HK-2 (cell line): ENCODE results near the gene SAMD4A.

Experiments
- DNase-seq: peaks from one replicate; pipeline ENCODE4 v3.0.0-alpha.2; 2018; ENCODE audit not compliant: unreplicated experiment

SAMD4A gene

DNA sequence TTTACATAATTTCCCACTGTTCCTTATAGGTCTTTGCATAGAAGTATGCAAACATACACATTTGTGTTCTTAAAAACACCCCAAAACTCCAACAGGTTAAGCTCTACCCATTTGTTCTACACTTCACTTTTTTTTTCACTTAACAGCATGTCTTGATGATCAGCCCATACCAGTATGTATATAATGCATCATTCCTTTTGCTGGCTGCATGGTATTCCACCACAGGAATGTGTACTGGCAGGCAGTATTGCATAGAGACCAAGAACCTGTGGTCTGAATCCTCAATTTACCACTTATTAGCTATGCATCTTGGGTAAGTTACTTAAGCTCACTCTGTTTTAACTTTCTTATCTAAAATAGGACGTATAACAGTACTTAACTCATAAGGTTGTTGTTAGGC is 65.5 kb downstream of the SAMD4A start:
- no peak for DNase-seq

DNA sequence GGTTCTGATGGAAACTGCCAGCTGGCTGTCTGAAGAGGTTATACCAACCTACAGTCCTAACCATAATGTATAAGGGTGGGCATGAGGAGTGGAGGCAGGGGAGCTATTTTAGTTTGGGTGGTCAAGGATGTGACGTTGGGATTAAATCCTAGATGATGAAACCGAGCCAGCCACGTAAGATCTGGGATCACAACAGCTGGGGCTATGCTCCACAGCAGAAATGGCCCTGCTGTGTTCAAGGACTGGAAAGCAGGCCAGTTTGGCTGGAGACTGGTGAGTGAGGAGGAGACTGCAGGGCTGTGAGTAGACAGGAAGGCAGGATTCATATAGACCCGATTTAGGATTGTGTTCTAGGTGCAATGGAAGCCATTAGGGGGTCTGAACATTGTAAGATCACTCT is 66.1 kb downstream of the SAMD4A start:
- no peak for DNase-seq

DNA sequence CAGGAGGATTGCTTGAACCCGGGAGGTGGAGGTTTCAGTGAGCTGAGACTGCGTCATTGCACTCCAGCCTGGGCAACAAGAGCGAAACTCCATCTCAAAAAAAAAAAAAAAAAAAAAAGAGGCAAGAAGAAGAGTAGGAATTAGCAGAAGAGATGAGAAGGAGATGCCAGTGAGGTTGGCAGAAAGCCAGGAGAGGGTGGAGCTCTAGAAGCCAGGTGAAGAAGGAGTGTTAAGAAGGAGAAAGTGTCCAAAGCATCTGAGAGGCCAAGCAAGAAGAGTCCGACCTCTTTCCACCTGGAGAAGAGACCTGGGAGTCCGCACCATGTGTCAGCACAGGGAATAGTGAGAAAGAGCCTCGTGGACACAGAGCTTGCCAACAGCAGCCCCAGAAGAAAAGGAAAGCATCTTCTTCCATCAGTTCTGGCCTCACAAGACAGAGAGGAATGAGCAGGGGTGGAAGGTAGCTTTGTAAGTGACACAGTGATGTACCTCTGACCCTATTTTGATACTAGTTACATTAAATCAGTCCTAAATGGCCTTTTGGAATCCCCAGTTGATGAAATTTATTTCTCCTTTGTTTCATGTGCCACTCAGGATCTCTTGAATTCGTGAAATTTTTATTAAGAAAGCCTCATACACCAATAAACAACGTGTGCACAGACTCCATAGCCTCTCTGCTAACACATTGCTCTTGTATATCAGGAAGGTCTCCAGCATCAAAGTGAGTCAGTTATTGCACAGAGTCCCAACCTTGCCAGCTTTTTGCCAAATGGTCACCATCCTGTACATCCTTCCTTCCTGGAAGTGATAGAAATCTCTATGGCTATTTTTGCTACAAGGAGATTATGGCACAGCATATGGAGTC is 70.6 kb downstream of the SAMD4A start:
- no peak for DNase-seq

DNA sequence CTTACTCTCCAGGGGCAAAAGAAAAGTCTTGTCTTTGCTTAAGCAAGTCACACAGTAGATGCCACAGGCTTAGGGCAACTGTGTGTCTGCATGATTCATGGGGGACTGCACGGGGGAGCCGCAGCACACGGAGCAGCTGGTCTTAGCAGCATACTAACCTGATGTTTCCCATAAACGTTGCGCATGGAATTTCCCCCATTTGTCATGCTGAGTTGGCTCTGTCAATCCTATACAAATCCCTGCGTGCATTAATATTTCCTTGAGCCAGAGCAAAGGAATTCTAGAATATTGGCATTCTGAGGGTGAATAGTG is 71.2 kb downstream of the SAMD4A start:
- DNase-seq, result no peak

DNA sequence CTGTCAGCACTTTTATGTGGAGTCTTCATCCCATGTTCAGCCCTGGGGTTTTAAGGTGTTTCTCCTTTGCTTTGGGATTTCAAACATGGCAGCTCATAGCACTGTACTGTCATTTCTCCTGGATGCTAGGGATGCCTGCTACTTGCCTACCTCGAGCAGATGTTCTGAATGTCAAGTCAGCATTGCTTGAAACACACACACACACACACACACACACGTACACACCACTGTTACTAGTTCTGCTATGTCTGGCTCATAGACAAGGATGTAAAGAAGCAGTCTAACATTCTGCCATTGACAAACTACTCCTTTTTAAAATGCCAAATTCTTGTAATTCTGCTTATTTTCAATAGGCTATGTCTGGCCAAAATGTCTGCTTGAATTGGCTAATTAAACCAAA is 72.7 kb downstream of the SAMD4A start:
- DNase-seq, result no peak

DNA sequence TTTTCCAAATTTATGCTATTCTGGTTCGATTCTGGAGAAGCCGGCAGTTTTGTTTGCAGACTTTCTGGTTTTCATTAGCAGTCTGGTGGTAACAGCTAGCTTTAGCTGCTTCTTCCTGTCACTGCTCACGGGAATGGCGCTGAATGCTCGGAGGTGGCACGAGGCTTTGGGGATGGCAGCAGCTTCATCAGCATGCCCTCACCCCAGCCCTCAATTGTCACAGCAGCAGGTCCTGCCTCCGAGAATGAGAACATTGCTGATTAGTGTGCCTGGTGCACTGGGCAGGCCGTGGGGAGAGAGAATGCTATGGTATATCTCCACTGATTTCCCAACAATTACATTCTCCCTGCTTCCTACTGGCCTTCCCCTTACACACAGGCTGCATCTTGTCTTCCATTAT is 73.6 kb downstream of the SAMD4A start:
- DNase-seq, result no peak

DNA sequence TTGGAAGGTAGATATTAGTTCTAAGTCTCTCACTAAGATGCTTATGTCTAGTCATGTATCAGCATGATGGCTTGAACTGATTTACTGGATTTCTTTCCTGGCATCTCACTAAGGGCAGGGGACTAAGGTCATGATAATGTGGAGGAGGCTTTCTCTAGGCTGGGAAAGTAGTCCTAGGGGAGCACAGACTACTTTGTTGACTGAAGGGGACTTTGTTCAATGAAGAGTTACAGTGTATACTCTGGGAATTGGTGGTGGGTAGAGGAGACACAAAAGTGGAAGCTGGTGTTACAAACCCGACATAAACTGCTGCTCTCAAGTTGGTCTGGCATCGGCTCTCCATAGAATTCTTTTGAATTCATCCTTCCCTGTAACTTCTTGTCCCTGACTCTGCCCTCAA is 75.2 kb downstream of the SAMD4A start:
- no peak for DNase-seq

DNA sequence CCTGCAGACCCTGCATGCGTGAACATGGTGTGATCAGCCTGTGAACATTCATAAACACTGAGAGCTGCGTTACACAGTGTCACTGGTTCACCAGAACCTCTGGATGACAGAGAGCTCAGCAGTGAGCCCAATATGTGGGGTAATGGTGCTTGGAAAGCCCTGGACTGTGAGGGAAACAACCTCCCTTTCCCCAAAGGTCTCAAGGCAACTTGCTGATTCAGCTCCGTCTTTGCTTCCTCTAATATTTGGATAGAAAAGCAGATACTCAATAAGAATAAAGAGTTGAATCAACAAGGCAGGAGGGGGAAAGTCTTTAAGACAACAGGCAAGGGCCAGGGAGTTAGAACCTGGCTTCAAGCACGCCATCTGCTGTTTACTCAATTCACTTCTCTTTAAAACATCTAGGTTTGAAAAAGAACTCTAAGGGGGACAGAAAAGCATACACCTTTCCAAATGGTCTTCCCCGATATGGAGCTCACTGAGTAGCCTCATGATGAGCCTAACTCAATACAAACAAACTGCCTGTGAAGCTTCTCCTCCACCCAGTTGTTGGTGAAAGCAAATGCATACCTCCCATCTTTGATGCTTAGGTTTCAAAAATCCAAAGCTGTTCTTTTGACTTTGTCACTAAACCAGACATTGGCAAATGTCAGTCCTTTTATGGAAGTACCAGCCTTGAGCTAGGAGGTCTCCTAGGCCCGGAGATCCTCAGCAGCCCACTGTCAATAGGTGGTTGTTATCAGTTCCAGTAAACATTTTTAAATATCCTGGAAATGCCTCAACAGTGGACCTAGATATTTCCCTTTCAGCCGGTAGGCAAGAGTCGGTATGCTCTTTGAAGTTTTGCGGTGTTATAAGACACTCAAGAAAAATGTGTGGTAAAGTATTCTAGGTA is 76.1 kb downstream of the SAMD4A start:
- DNase-seq, result no peak

DNA sequence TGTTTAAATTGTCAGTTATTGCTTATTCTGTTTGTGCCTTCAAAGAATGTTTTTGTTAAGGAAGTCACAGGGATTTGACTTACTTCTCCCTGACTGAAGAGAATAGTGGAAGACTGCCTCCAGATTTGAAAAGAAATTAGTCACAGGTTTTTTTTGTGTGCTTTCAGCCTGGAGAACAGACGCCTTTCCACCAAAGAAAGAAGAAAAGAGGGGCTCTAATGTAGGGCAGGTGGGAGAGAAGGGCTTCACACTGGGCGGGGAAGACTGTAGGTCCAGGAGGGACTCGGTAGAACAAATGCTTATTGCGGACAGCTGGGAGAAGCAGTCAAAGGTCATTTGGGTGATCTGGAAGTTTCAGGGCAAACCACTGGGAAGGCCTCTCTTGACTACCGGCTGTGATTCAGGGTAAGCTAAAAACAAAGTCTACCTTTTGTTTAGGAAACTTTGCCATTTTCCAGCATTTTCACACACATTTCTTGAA is 76.8 kb downstream of the SAMD4A start:
- no peak for DNase-seq

DNA sequence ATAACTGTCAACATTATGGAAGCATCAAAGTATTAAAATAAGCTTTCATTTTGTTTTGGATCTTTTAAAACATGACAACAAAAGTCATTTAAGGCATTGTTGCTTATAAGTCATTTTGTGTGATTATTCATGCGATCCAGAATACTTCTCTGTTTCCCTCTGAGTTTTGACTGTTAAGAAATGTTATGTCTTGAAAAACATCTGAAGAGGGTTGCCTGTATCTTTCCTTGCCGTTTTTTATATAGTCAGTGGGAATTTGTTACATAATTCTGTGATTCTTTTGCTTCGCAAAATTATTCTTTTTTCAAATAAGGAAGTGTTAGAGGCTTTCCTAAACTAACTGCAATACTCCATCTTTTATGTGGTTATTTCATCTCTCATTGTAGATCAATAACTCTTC is 78.7 kb downstream of the SAMD4A start:
- no peak for DNase-seq

DNA sequence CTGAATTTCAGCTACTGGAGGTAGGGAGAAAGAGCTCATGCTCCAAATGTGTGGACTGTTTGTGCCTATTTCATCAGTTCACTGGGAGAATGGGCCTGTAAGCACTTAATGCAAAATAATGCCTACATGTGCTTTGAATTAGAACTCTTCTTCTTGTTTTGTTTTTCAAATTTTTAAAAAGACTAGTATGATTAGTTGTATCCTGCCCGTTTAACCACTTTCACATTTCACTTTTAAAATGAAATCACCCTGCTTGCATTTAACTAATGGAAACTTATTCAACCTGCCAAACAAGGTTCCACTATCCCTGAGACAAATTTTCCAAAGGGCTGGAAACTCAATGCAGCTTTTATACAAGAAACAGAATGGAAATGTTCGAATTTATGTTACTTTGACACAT is 79.7 kb downstream of the SAMD4A start:
- no peak for DNase-seq

DNA sequence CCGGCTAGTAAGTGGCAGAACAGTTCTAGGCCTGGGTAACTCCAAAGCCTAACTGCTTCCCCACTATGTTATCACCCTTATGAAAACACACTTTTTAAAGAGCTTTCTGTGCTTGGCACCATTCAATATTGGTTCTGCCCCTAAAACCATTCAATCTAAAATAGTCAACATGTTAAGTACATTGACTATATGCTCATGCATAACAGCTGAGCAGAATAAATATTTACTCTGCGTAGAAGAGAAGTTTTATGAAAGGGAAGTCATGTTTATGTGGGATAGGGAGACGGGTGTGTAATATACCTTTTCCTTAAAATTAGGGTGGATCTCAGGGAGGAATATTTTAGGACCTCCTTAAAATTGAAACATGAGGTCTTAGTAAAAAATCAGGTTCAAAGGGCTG is 80.5 kb downstream of the SAMD4A start:
- DNase-seq, result no peak

DNA sequence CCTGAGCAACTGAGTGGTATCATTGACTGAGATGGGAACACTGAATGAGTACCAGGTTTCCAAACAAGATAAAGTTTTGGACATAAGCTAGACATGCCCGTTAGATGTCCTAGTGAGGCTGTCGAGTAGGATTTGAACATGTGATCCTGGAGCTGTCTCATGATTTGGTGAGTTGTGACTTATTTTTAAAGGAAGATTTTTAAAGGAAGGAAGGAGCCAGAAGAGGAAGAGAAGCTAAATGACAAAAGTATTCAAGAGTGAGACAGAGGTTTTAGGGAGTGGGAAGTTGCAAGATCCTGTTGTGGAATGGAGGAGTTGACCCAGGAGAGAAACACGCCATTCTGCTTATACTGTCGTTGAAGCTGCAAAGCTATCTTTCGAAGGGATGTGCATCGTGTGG is 82.1 kb downstream of the SAMD4A start:
- DNase-seq, result no peak

DNA sequence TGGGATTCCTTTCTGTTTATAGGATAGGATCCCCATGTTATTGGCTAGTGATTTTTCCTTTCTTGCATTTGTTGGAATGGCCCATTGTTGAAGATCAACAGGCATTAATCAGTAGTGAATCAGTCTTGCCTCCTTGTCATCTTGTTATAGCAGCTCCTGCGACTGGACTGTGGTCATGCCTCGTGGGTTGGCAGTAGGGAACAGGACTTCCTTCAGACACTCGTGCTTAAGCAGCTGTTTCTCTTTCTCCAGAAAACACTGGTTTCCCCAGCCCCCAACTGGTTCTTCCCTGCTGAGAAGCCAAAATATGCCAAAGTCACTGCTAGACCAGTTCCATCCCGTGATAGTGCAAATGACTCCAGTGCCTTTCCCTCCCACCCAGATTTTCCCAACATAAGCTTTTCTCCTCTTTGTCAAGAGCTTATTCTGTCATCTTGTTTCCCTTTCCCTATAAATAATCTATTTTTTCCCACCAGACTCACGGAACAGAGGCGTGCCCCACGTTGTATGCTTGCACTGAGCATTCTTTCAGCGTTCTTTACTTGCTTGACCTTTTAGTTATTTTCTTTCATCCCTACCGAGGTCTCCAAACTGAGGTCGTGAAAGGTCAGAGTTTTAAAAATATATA is 83.5 kb downstream of the SAMD4A start:
- peak; percentile 77 for DNase-seq

DNA sequence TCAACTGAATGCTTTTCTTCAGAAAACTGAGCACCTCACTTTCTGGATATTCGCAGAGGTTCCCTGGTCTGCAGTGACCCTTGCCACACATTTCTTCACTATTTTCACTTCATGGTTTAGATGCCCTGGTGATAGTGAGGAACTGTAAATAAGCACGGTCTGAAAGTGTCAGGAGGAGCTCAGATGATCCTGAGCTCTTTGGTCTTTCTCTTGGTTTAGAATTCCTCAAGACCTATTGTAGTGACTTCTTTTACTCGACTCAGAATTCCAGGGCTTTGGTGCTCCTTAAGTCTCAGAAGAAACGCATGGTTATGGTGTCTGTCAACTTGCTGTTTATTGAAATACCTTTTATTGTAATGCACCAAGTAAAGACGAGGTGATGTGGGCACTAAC is 84.0 kb downstream of the SAMD4A start:
- DNase-seq, result no peak

DNA sequence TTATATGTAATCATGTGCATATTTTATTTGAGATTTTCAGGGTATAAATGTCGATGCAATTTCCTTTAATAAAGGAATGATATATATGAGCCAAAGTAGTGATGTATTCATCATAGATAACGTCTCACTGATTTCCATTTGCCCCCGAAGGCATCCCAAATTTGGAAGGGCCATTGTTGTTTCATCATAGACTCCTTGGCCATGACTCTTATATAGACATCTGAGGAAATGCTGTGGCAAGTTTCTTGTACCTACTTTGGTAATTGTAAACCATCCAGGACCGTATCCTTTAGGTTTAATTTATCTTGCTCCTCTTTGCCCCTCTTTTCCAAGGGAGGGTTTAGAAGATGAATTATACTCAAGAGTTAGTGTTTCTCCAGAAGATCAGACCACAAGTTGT is 84.7 kb downstream of the SAMD4A start:
- no peak for DNase-seq

DNA sequence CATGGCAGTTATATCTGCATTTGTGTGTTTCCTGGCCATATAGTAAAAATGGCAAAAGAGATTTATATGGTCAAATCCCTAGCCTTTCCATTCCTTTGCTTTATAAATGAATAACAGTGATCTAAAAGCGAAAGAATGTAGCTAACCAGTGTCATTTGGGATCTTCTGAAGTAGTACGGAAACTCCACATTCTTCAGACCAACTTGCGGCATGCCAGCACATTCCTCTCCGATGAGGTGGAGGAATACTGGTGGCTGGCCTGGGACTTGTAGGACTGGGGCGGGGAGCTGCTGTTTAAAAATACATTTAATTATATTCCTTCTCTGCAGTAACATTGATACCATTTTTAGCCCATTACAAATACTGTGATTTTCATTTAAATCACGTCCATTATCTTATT is 85.3 kb downstream of the SAMD4A start:
- peak; percentile 83 for DNase-seq

DNA sequence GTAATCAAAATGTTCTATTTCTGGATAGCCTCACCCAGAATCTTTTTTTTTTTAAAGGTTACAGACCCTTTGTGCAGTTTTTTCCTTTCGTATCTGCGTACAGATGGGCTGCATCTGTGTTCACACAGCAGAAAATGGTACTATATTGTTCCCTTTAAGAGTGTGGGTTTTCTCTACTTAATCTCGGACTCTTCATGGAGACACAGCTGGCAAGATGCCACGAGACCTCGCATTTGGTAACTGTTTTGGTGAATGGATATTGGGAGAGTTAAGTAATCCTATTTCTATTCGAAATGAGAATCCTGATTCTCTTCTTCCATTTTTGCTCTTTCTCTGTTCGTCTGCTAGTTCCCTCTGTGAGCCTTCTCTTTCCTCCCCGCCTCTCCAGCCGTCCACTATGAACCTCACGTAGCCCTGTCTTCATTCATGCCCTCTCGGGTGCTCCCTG is 85.7 kb downstream of the SAMD4A start:
- peak; percentile 22 for DNase-seq

DNA sequence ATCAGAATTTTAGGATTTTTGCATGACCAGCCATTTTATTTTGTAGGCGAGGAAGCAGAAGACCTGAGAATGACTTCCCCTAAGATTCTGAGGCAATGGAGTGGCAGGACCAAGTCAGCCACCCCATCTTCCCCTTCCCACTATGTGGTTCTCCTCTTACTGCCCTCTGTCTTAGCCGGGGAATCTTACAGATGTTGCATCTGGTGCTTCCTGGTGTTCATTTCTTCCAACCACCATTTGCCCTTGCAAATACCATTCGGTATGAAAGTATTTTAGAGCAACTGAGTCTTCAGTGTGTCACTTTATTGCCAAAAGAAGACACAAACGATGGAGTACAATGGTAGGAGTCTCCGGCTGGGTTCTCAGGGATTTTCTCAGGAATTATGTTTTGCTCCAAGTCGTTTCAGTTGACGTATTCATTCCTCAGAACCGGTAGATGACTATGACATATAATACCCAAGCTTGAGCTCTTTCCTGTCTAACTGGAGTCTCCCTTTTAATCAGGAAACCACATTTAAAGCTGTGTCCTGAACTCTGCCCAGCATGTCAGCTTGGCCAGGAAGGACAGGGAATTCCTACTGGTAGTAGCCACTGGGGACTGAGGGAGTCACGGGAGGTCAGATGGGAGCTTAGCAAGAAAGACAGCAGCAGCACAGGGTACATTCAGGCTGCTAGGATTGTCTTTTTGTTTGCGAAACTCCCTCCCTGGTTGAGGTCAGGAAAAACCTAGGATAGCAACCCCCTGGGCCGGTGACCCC is 87.0 kb downstream of the SAMD4A start:
- DNase-seq, result peak; percentile 59

DNA sequence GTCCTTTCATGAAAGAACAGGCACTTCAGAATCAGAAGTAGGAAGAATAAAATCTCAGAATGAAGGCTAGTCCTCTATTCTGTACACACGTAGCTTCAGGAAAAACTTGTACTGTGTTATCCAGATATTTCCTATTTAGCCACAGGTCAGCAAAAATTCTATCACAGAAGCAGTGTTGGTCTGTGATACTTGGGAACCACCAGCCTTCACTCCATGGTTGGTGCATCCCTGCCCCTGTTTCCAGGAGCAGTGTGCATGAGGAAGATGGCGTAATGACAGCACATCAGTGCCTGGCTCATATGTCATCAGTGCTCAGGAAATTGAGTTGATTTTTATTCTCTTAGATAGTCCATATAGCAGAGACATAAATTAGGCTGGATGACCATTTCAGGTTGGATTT is 87.7 kb downstream of the SAMD4A start:
- no peak for DNase-seq

DNA sequence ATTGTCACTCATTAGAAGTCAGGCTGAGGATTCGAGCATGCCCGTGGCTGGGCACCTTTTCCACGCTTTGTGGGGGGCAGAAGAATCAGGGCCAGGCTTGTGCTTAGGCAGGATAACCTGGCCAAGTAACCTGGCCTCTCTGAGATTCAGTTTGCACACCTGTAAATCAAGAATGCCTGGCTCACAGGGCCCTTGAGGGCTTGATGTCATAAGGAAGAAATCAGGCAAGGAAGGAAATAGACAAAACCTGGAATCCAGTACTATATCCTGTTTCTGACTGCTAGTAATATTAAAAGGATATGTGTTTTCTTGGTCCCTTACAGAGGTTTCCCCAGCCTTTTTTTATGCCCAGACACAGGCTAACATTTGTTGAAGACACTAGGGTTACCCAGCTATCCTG is 91.9 kb downstream of the SAMD4A start:
- no peak for DNase-seq

DNA sequence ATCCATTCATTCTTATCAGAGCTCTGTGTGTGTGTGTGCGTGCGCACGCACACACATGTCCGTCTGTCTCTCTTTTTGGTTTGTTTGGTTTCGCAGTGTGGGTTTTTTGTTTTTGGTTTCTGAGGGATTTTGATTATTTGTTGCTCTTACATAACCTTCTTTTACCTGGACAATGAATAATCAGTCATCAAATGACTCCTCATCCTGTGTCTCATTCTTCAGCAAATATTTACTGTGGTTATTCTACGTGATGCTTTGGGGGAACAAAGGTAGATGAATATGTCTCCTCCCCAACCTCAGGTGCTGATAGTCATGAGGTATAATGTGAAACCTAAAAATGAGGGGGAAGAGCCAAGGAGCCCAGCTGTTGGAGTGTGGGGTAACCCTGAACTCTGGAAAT is 92.4 kb downstream of the SAMD4A start:
- DNase-seq, result no peak
